ENCODE measurements around the gene SCIN.
"Not testable (repeated sequence)": the region's sequence is repeated elsewhere in the genome, so short reads cannot be mapped to it uniquely, and the experiment has no call there.

SCIN gene

GRCh38 chr7:12686234-12686890 is 115.8 kb downstream of the SCIN start:
- DNase-seq (ENCODE audit: extremely low read depth in 1 of 2, low read depth in 1 of 2) = peak; percentile 88 to 94

- DNase-seq (ENCODE audit: extremely low read depth in 1 of 2, low read depth in 1 of 2) = peak; percentile 70 to 83
Observed at GRCh38 chr7:12686891-12687717, 116.6 kb downstream of the SCIN start, which contains the start of gene ARL4A. ARL4A (plus strand) TSS chr7:12687633; CDS start chr7:12688255, 622 bp downstream.

GRCh38 chr7:12687718-12688171 is 117.2 kb downstream of the SCIN start:
- no peak for DNase-seq (ENCODE audit: extremely low read depth in 1 of 2, low read depth in 1 of 2)

GRCh38 chr7:12688485-12689170 is 118.1 kb downstream of the SCIN start:
- not testable (repeated sequence) for DNase-seq (ENCODE audit: extremely low read depth in 1 of 2, low read depth in 1 of 2)

- no peak for DNase-seq (ENCODE audit: extremely low read depth in 1 of 2, low read depth in 1 of 2)
Observed at GRCh38 chr7:12689451-12689850, 118.9 kb downstream of the SCIN start.

- DNase-seq (ENCODE audit: extremely low read depth in 1 of 2, low read depth in 1 of 2) = no peak
Observed at GRCh38 chr7:12690041-12690878, 119.7 kb downstream of the SCIN start.

- not testable (repeated sequence) for DNase-seq (ENCODE audit: extremely low read depth in 1 of 2, low read depth in 1 of 2)
Observed at GRCh38 chr7:12691388-12691787, 120.9 kb downstream of the SCIN start.

- DNase-seq (ENCODE audit: extremely low read depth in 1 of 2, low read depth in 1 of 2) = no peak
Observed at GRCh38 chr7:12692035-12692434, 121.5 kb downstream of the SCIN start.

- DNase-seq (ENCODE audit: extremely low read depth in 1 of 2, low read depth in 1 of 2) = no peak
Observed at GRCh38 chr7:12692479-12693259, 122.1 kb downstream of the SCIN start.

- DNase-seq (ENCODE audit: extremely low read depth in 1 of 2, low read depth in 1 of 2) = no peak
Observed at GRCh38 chr7:12694817-12695216, 124.3 kb downstream of the SCIN start.

GRCh38 chr7:12695965-12696364 is 125.4 kb downstream of the SCIN start:
- DNase-seq (ENCODE audit: extremely low read depth in 1 of 2, low read depth in 1 of 2) = no peak

- no peak for DNase-seq (ENCODE audit: extremely low read depth in 1 of 2, low read depth in 1 of 2)
Observed at GRCh38 chr7:12699299-12699698, 128.8 kb downstream of the SCIN start.

GRCh38 chr7:12701433-12701832 is 130.9 kb downstream of the SCIN start:
- no peak for DNase-seq (ENCODE audit: extremely low read depth in 1 of 2, low read depth in 1 of 2)

GRCh38 chr7:12703881-12704280 is 133.4 kb downstream of the SCIN start:
- no peak for DNase-seq (ENCODE audit: extremely low read depth in 1 of 2, low read depth in 1 of 2)

- DNase-seq (ENCODE audit: extremely low read depth in 1 of 2, low read depth in 1 of 2) = no peak
Observed at GRCh38 chr7:12705878-12706277, 135.4 kb downstream of the SCIN start.

GRCh38 chr7:12706900-12707536 is 136.5 kb downstream of the SCIN start:
- DNase-seq (ENCODE audit: extremely low read depth in 1 of 2, low read depth in 1 of 2) = no peak

GRCh38 chr7:12708314-12708713 is 137.8 kb downstream of the SCIN start:
- no peak for DNase-seq (ENCODE audit: extremely low read depth in 1 of 2, low read depth in 1 of 2)

All from activated CD8-positive, alpha-beta memory T cell treated with anti-CD3 and anti-CD28 coated beads for 1 hour (primary cell).